CD14-positive monocyte (primary cell): ENCODE measurements around the gene RPL12. TPM values are rescaled to one million over a fixed set of nuclear protein-coding genes. Genes with fewer than 3 reads are reported as not detected.

ENCODE experiments used
- DNase-seq, 3 donors: peaks; one replicate each; pipeline ENCODE4 v3.0.0-alpha.2; 2011 to 2022
- H2AFZ ChIP-seq: 2 replicates; pipeline ENCODE4 v1.6.0; 2012; ENCODE audit warnings: mild to moderate bottlenecking, low read depth, low read length, inconsistent platforms; ENCODE audit not compliant: insufficient read depth, poor library complexity, severe bottlenecking
- H3K27ac ChIP-seq, 2 donors: 1 replicate in 1 of 2; 2 replicates in 1 of 2; pipeline ENCODE4 v1.5.1; 2012 to 2013; ENCODE audit warnings: low read length in 2 of 2, control low read depth in 1 of 2, inconsistent platforms in 1 of 2, low read depth in 1 of 2, mild to moderate bottlenecking in 1 of 2
- H3K27me3 ChIP-seq, 2 donors: one replicate each; pipeline versions ENCODE4 v1.6.0 to v1.6.1; 2011 to 2013; ENCODE audit warnings: low read length in 2 of 2; ENCODE audit not compliant: control insufficient read depth in 2 of 2, insufficient read depth in 2 of 2
- H3K36me3 ChIP-seq, 2 donors: replicated peaks in 1 of 2; 1 replicate in 1 of 2; 2 replicates in 1 of 2; pipeline versions ENCODE4 v1.5.1 to v1.6.1; 2012 to 2013; ENCODE audit warnings: low read length in 2 of 2, control low read depth in 1 of 2, inconsistent platforms in 1 of 2, mild to moderate bottlenecking in 1 of 2; ENCODE audit not compliant: insufficient read depth in 2 of 2, control insufficient read depth in 1 of 2
- H3K4me1 ChIP-seq, 2 donors: 1 replicate in 1 of 2; 2 replicates in 1 of 2; pipeline versions ENCODE4 v1.5.1 to v1.6.1; 2012 to 2013; ENCODE audit warnings: low read length in 2 of 2, control low read depth in 1 of 2, inconsistent platforms in 1 of 2, mild to moderate bottlenecking in 1 of 2, moderate library complexity in 1 of 2; ENCODE audit not compliant: insufficient read depth in 2 of 2, control insufficient read depth in 1 of 2
- H3K4me2 ChIP-seq: replicated peaks from 2 replicates; pipeline ENCODE3; 2012; ENCODE audit warnings: low read length, moderate library complexity, mild to moderate bottlenecking; ENCODE audit not compliant: poor library complexity, severe bottlenecking; ENCODE audit errors: extremely low read depth
- H3K4me3 ChIP-seq, 3 experiments: fragments of 200-600 bp in 1 of 3; sonication (generic) in 1 of 3; replicated peaks in 1 of 3; 1 replicate in 2 of 3; 2 replicates in 1 of 3; pipeline ENCODE4 v1.5.1; 2011 to 2013; ENCODE audit warnings: low read length in 3 of 3, mild to moderate bottlenecking in 3 of 3, control low read depth in 2 of 3, low read depth in 2 of 3, inconsistent platforms in 1 of 3, moderate library complexity in 1 of 3
- H3K79me2 ChIP-seq: 2 replicates; pipeline ENCODE4 v1.6.0; 2012; ENCODE audit warnings: mild to moderate bottlenecking, control low read depth, inconsistent platforms, low read length, moderate library complexity; ENCODE audit not compliant: insufficient read depth
- H3K9ac ChIP-seq: 2 replicates; pipeline ENCODE4 v1.6.0; 2017; ENCODE audit warnings: low read length, mild to moderate bottlenecking; ENCODE audit not compliant: insufficient read depth, poor library complexity, severe bottlenecking
- H3K9me3 ChIP-seq, 2 donors: replicated peaks in 1 of 2; 1 replicate in 1 of 2; 2 replicates in 1 of 2; pipeline versions ENCODE4 v1.5.1 to v1.6.1; 2012 to 2013; ENCODE audit warnings: low read length in 2 of 2, control low read depth in 1 of 2; ENCODE audit not compliant: control insufficient read depth in 1 of 2, insufficient read depth in 1 of 2
- H4K20me1 ChIP-seq: 2 replicates; pipeline ENCODE4 v1.6.0; 2012; ENCODE audit warnings: mild to moderate bottlenecking, low read length, control low read depth, moderate library complexity; ENCODE audit not compliant: insufficient read depth
- H3K27ac Mint-ChIP-seq, 7 donors: one replicate each; pipeline ENCODE4 v1.8.0; 2020; ENCODE audit warnings: mild to moderate bottlenecking in 7 of 7, mixed read lengths in 7 of 7, moderate library complexity in 6 of 7, inconsistent platforms in 2 of 7
- H3K27me3 Mint-ChIP-seq, 3 donors: one replicate each; pipeline ENCODE4 v1.8.0; 2021 to 2022; ENCODE audit warnings: low read depth in 3 of 3, mild to moderate bottlenecking in 3 of 3, mixed read lengths in 3 of 3, moderate library complexity in 3 of 3, inconsistent platforms in 1 of 3
- H3K36me3 Mint-ChIP-seq, 2 donors: one replicate each; pipeline ENCODE4 v1.8.0; 2020; ENCODE audit warnings: mixed read lengths in 2 of 2, inconsistent platforms in 1 of 2, mild to moderate bottlenecking in 1 of 2
- H3K4me1 Mint-ChIP-seq: one replicate; pipeline ENCODE4 v1.8.0; 2020; ENCODE audit warnings: mild to moderate bottlenecking, mixed read lengths
- H3K4me3 Mint-ChIP-seq, 2 donors: one replicate each; pipeline ENCODE4 v1.8.0; 2020; ENCODE audit warnings: mild to moderate bottlenecking in 2 of 2, mixed read lengths in 2 of 2, moderate library complexity in 1 of 2
- H3K9me3 Mint-ChIP-seq, 7 donors: one replicate each; pipeline ENCODE4 v1.8.0; 2020 to 2022; ENCODE audit warnings: mixed read lengths in 7 of 7, mild to moderate bottlenecking in 6 of 7, moderate library complexity in 6 of 7, inconsistent platforms in 2 of 7
- CTCF ChIP-seq: fragments of 200-600 bp; IDR thresholded peaks from one replicate; pipeline ENCODE4 v1.8.0; 2022; ENCODE audit warnings: antibody characterized with exemption, mild to moderate bottlenecking
- WGBS: methylation state at CpG from one replicate; pipeline ENCODE4 v1.1.5; 2013; ENCODE audit warnings: missing lambda C conversion rate; ENCODE audit not compliant: insufficient coverage; 5-methylcytosine and 5-hydroxymethylcytosine counted together
- intact Hi-C, 2 donors: fragments of 100-400 bp; cut with micrococcal nuclease; formaldehyde crosslinking; loops; one replicate each; pipeline versions ENCODE4 v1.15.0 to v1.15.1; 2023
- polyA plus RNA-seq, 3 donors: library from polyadenylated mRNA; depleted of rRNA in 1 of 3; unstranded in 2 of 3; stranded (reverse) in 1 of 3; fragments of 300-500 nt in 2 of 3; fragments of >200 nt in 1 of 3; fragmentation: Illumina TruSeq in 2 of 3; gene quantifications; 1 replicate in 2 of 3; 2 replicates in 1 of 3; pipeline ENCODE4 v1.2.3, GENCODE V29; 2012 to 2021

RPL12 gene
- polyA plus RNA-seq, 3 donors, result 417 to 1,509 (median 490) TPM

- H3K27ac Mint-ChIP-seq, result no peak overlapping the region
- peaks cover 26 to 27% of the 10 kb centered on the region in 2 donors for H3K4me1 ChIP-seq
These were observed 7.7 kb upstream of the RPL12 start for GRCh38 chr9:127458921-127459320.

GRCh38 chr9:127457191-127457878 is 6.1 kb upstream of the RPL12 start:
- Histone ChIP-seq H3K27me3 (no peaks in the 10 kb centered on the region), H3K4me2 (no peak overlapping the region), H3K4me1 (peaks cover 32% of the 10 kb centered on the region in 2 donors), H3K4me3 (no peak overlapping the region), H3K27ac (peak overlapping the region in 1 of 2 donors; percentile 24), H3K9me3 (no peaks in the 10 kb centered on the region), H3K79me2 (peaks cover 10% of the 10 kb centered on the region), H4K20me1 (no peaks in the 10 kb centered on the region), H2AFZ (no peak overlapping the region), H3K36me3 (peaks cover 35 to 50% of the 10 kb centered on the region in 2 donors), H3K9ac (no peak overlapping the region)
- H3K36me3 Mint-ChIP-seq, result peaks cover 42 to 64% of the 10 kb centered on the region in 2 donors
- no peaks in the 10 kb centered on the region for H3K27me3 Mint-ChIP-seq
- DNase-seq, result no peak
- H3K9me3 Mint-ChIP-seq, result no peaks in the 10 kb centered on the region
- intact Hi-C loops, result loop anchor here (10.0 kb wide), 1 partner anchor 233 kb away; no protein-coding TSS in a partner anchor
- H3K4me1 Mint-ChIP-seq, result peaks cover 26% of the 10 kb centered on the region
- WGBS, result 92% methylated on average over 15 of the region's 17 CpGs
- TF ChIP-seq CTCF, result no peak
- H3K4me3 Mint-ChIP-seq, result no peak overlapping the region
- peak overlapping the region in 3 of 7 donors; percentile 10 to 82 (median 70) for H3K27ac Mint-ChIP-seq

More at GRCh38 chr9:127458921-127459320, 7.7 kb upstream of the RPL12 start:
- no peak for TF ChIP-seq CTCF
- no peak overlapping the region for H3K27ac ChIP-seq
- no peak overlapping the region for H3K4me3 ChIP-seq
- H2AFZ ChIP-seq, result no peak overlapping the region
- H3K4me1 Mint-ChIP-seq, result peaks cover 22% of the 10 kb centered on the region
- H3K36me3 Mint-ChIP-seq, result peaks cover 58 to 75% of the 10 kb centered on the region in 2 donors
- no peaks in the 10 kb centered on the region for H3K79me2 ChIP-seq
- WGBS, result 97% methylated on average over 6 of the region's 9 CpGs
- H3K4me2 ChIP-seq, result no peak overlapping the region
- H3K9ac ChIP-seq, result no peak overlapping the region
- H3K9me3 Mint-ChIP-seq, result no peaks in the 10 kb centered on the region
- no peaks in the 10 kb centered on the region for H4K20me1 ChIP-seq
- H3K27me3 ChIP-seq, result no peaks in the 10 kb centered on the region
- intact Hi-C loops, result loop anchor here (10.0 kb wide), 1 partner anchor 234 kb away; no protein-coding TSS in a partner anchor
- no peak for DNase-seq
- H3K36me3 ChIP-seq, result peaks cover 46 to 66% of the 10 kb centered on the region in 2 donors
- H3K4me3 Mint-ChIP-seq, result no peak overlapping the region
- no peaks in the 10 kb centered on the region for H3K27me3 Mint-ChIP-seq
- H3K9me3 ChIP-seq, result no peaks in the 10 kb centered on the region
